Measurements from ENCODE around the gene C1QTNF5.

Gene C1QTNF5

GRCh38 chr11:119350302-119350701, 9.6 kb upstream of the C1QTNF5 start (continued):
- TF ChIP-seq PRDM2 (tag by site-specific recombination; IDR thresholded peaks at IDR 0.05; ENCODE audit: borderline replicate concordance): no peak
- TF ChIP-seq ZSCAN18 (tag by site-specific recombination; IDR thresholded peaks at IDR 0.05): no peak
- TF ChIP-seq ZNF777 (tag by site-specific recombination; IDR thresholded peaks at IDR 0.05; ENCODE audit: borderline replicate concordance): no peak
- TF ChIP-seq ZNF658 (tag by site-specific recombination; IDR thresholded peaks at IDR 0.05): no peak
- no peak for TF ChIP-seq SETDB1 (IDR thresholded peaks at IDR 0.05; ENCODE audit: insufficient read length, low read length)
- TF ChIP-seq ZNF514 (tag by site-specific recombination; IDR thresholded peaks at IDR 0.05): no peak

GRCh38 chr11:119347940-119348605, 7.4 kb upstream of the C1QTNF5 start:
- Histone ChIP-seq H3K4me3 (ENCODE audit: low read depth, low read length) (no peak overlapping the region), H3K36me3 (ENCODE audit: control insufficient read depth in 2 of 2, insufficient read depth in 1 of 2, low read length in 2 of 2) (no peaks in the 10 kb centered on the region), H3K9me3 (ENCODE audit: control insufficient read depth, insufficient read depth, low read depth, low read length) (no peaks in the 10 kb centered on the region), H3K27ac (ENCODE audit: extremely low read depth, low read depth, low read length) (no peak overlapping the region), H3K4me1 (ENCODE audit: control insufficient read depth, insufficient read depth, low read length) (no peaks in the 10 kb centered on the region; the same call in 1 of the 2 replicates)
- TF ChIP-seq ZNF248 (tag by site-specific recombination; IDR thresholded peaks at IDR 0.05): no peak
- TF ChIP-seq ZNF777 (tag by site-specific recombination; IDR thresholded peaks at IDR 0.05; ENCODE audit: borderline replicate concordance): no peak
- TF ChIP-seq FEZF1 (tag by site-specific recombination; IDR thresholded peaks at IDR 0.05): no peak
- ChIA-PET POLR2A (interaction anchor here (0.8 to 1.0 kb wide), 3 partner anchors 10 to 253 kb away, joined by 3 to 8 read pairs (median 4); a partner anchor contains a TSS), CTCF (interaction anchor here (0.7 to 3.4 kb wide), 7 partner anchors 9 to 28 kb away, joined by 3 to 34 read pairs (median 5); partner anchors contain the start of gene C1QTNF5)

- Histone ChIP-seq H3K4me1 (ENCODE audit: control insufficient read depth, insufficient read depth, low read length) (no peaks in the 10 kb centered on the region), H3K4me3 (ENCODE audit: low read depth, low read length) (no peak overlapping the region), H3K27ac (ENCODE audit: extremely low read depth, low read depth, low read length) (no peak overlapping the region), H3K9me3 (ENCODE audit: control insufficient read depth, insufficient read depth, low read depth, low read length) (no peaks in the 10 kb centered on the region), H3K36me3 (ENCODE audit: control insufficient read depth in 2 of 2, insufficient read depth in 1 of 2, low read length in 2 of 2) (no peaks in the 10 kb centered on the region)
- POLR2A ChIA-PET: interaction anchor here (0.9 kb wide), 1 partner anchor 252 kb away, joined by 4 read pairs; a partner anchor contains a TSS
- CTCF ChIA-PET: interaction anchor here (1.3 to 3.4 kb wide), 3 partner anchors 8 to 23 kb away, joined by 5 to 34 read pairs (median 5); partner anchors contain the start of gene C1QTNF5
- no peak for TF ChIP-seq KLF9 (tag by site-specific recombination; IDR thresholded peaks at IDR 0.05; ENCODE audit: low read depth)
- no peak for TF ChIP-seq ZNF560 (tag by site-specific recombination; IDR thresholded peaks at IDR 0.05; ENCODE audit: borderline replicate concordance)
- no peak for TF ChIP-seq ZNF530 (tag by site-specific recombination; IDR thresholded peaks at IDR 0.05; ENCODE audit: low read depth)
These were observed 6.6 kb upstream of the C1QTNF5 start for GRCh38 chr11:119347242-119347641.

- ChIA-PET CTCF (interaction anchor here (1.9 to 3.4 kb wide), 2 partner anchors 8 to 14 kb away, joined by 5 to 34 read pairs; partner anchors contain the start of gene C1QTNF5), POLR2A (no interaction called here)
- H3K4me3 ChIP-seq (ENCODE audit: low read depth, low read length): no peak within 1 kb of the TSS
- H3K27ac ChIP-seq (ENCODE audit: extremely low read depth, low read depth, low read length): no peak within 1 kb of the TSS
- H3K4me1 ChIP-seq (ENCODE audit: control insufficient read depth, insufficient read depth, low read length): no peaks in the 10 kb centered on the region
- no peaks in the 10 kb centered on the region for H3K36me3 ChIP-seq (ENCODE audit: control insufficient read depth in 2 of 2, insufficient read depth in 1 of 2, low read length in 2 of 2)
- no peaks in the 10 kb centered on the region for H3K9me3 ChIP-seq (ENCODE audit: control insufficient read depth, insufficient read depth, low read depth, low read length)
- TF ChIP-seq ZNF239 (tag by site-specific recombination; IDR thresholded peaks at IDR 0.05) (no peak), RBAK (tag by site-specific recombination; IDR thresholded peaks at IDR 0.05) (no peak), ZBTB20 (tag by site-specific recombination; IDR thresholded peaks at IDR 0.05) (no peak), ZNF580 (tag by site-specific recombination; IDR thresholded peaks at IDR 0.05) (no peak), ZNF626 (tag by site-specific recombination; IDR thresholded peaks at IDR 0.05) (no peak), ZNF629 (tag by site-specific recombination; IDR thresholded peaks at IDR 0.05) (no peak), FEZF1 (tag by site-specific recombination; IDR thresholded peaks at IDR 0.05) (no peak), ZNF146 (tag by site-specific recombination; IDR thresholded peaks at IDR 0.05) (no peak), ZNF394 (tag by site-specific recombination; IDR thresholded peaks at IDR 0.05; ENCODE audit: borderline replicate concordance) (no peak), YY2 (tag by site-specific recombination; IDR thresholded peaks at IDR 0.05) (no peak), HOXC10 (CRISPR knock-in tag; IDR thresholded peaks at IDR 0.05) (no peak), SP2 (tag by site-specific recombination; IDR thresholded peaks at IDR 0.05) (no peak), ZNF670 (tag by site-specific recombination; IDR thresholded peaks at IDR 0.05; ENCODE audit: low read depth) (no peak)
These were observed 5.9 kb upstream of the C1QTNF5 start, which contains the start of gene MFRP for GRCh38 chr11:119346605-119347004. Gene MFRP, minus strand, starts transcription at chr11:119346705. Its CDS starts 192 bp downstream, at chr11:119346513.
